Hepatocyte (in vitro differentiated cells): ENCODE measurements around the gene ITGB2. TPM values are rescaled to one million over a fixed set of nuclear protein-coding genes. Genes with fewer than 3 reads are reported as not detected.

Experiments used
- DNase-seq: peaks from one replicate; pipeline ENCODE4 v3.0.0-alpha.2; 2016; ENCODE audit warnings: low spot score
- H2AFZ ChIP-seq: fragments of 200-600 bp; sonication (generic); 2 replicates; pipeline ENCODE4 v1.6.0; 2016; ENCODE audit warnings: antibody characterized with exemption, mild to moderate bottlenecking
- H3K27ac ChIP-seq: fragments of 200-600 bp; sonication (generic); 2 replicates; pipeline ENCODE4 v1.5.1; 2016; ENCODE audit warnings: mild to moderate bottlenecking
- H3K27me3 ChIP-seq: fragments of 200-600 bp; sonication (generic); 2 replicates; pipeline ENCODE4 v1.6.1; 2016
- H3K36me3 ChIP-seq: fragments of 200-600 bp; sonication (generic); replicated peaks from 2 replicates; pipeline ENCODE4 v1.5.1; 2016; ENCODE audit warnings: low read depth; ENCODE audit not compliant: insufficient read depth
- H3K4me1 ChIP-seq: fragments of 200-600 bp; sonication (generic); 2 replicates; pipeline ENCODE4 v1.5.1; 2016; ENCODE audit warnings: mild to moderate bottlenecking, moderate library complexity; ENCODE audit not compliant: insufficient read depth
- H3K4me2 ChIP-seq: fragments of 200-600 bp; sonication (generic); 2 replicates; pipeline ENCODE4 v1.6.0; 2016
- H3K4me3 ChIP-seq: fragments of 200-600 bp; sonication (generic); 2 replicates; pipeline ENCODE4 v1.5.1; 2016; ENCODE audit warnings: mild to moderate bottlenecking
- H3K79me2 ChIP-seq: fragments of 200-600 bp; sonication (generic); 2 replicates; pipeline ENCODE4 v1.6.0; 2017; ENCODE audit warnings: mild to moderate bottlenecking
- H3K9me2 ChIP-seq: fragments of 200-600 bp; sonication (generic); replicated peaks from 2 replicates; pipeline ENCODE4 v1.6.0; 2017; ENCODE audit warnings: mild to moderate bottlenecking; ENCODE audit not compliant: insufficient read depth
- H3K9me3 ChIP-seq: fragments of 200-600 bp; sonication (generic); 2 replicates; pipeline ENCODE4 v1.5.1; 2016; ENCODE audit warnings: low read depth, mild to moderate bottlenecking
- H4K20me1 ChIP-seq: fragments of 200-600 bp; sonication (generic); 2 replicates; pipeline ENCODE4 v1.6.0; 2016; ENCODE audit warnings: mild to moderate bottlenecking; ENCODE audit not compliant: insufficient read depth, poor library complexity, severe bottlenecking
- EZH2 ChIP-seq: fragments of 200-600 bp; sonication (generic); IDR thresholded peaks from 2 replicates; pipeline ENCODE4 v1.6.1; 2016; ENCODE audit warnings: antibody characterized with exemption, mild to moderate bottlenecking, borderline replicate concordance
- EZH2phosphoT487 ChIP-seq: fragments of 200-600 bp; sonication (generic); IDR thresholded peaks from one replicate; pipeline ENCODE4 v1.6.1; 2018; ENCODE audit warnings: antibody characterized with exemption, mild to moderate bottlenecking, low read depth, moderate library complexity; ENCODE audit not compliant: unreplicated experiment, severe bottlenecking
- WGBS: methylation state at CpG from one replicate; pipeline ENCODE4 v1.1.6; 2016; ENCODE audit warnings: low lambda C conversion rate; ENCODE audit errors: missing lambda C conversion rate; 5-methylcytosine and 5-hydroxymethylcytosine counted together
- polyA plus RNA-seq: library from polyadenylated mRNA; unstranded; fragments of >200 nt; fragmentation: Nextera tagmentation; extraction: Ambion mirVana; gene quantifications from 2 replicates; pipeline ENCODE4 v1.2.1, GENCODE V29; 2016
- total RNA-seq: library from RNA; depleted of rRNA; stranded (reverse); fragments of >200 nt; gene quantifications from 2 replicates; pipeline ENCODE4 v1.2.3, GENCODE V29; 2014
- TF ChIP-seq, protein P1 (sequence below): fragments of 200-600 bp; sonication (generic); IDR thresholded peaks from 2 replicates; pipeline ENCODE4 v1.5.1; 2016; ENCODE audit warnings: antibody characterized with exemption, mild to moderate bottlenecking; ENCODE audit not compliant: poor library complexity

Gene ITGB2
- total and polyA plus RNA-seq, 2 experiments from 2014 or later = 3.8 to 4.2 TPM

DNA sequence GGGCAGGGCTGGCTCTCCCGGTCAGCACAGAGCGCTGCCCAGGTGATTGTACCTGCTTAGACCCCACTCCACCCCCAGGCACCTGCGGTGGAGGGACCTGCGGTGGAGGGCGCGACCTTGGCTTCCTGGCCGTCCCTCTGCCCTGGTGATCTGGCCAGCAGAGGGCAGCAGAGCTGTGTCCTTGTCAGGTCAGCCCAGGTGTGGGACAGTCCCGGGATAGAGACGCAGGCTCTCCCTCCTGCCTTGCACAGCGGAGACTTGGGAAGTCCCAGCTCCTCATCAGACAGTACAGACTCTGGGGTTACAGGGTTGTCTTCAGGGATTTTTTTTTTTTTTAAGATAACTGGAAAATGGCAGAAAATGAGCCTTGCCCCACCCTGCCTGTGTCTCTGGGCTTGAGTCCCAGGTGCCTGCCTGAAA lies 29.1 kb upstream of the ITGB2 start:
- no peaks in the 10 kb centered on the region for H3K9me3 ChIP-seq
- 23% methylated on average over 9 of the region's 10 CpGs for WGBS
- TF ChIP-seq EZH2phosphoT487 = no peak
- TF ChIP-seq, protein P1, sequence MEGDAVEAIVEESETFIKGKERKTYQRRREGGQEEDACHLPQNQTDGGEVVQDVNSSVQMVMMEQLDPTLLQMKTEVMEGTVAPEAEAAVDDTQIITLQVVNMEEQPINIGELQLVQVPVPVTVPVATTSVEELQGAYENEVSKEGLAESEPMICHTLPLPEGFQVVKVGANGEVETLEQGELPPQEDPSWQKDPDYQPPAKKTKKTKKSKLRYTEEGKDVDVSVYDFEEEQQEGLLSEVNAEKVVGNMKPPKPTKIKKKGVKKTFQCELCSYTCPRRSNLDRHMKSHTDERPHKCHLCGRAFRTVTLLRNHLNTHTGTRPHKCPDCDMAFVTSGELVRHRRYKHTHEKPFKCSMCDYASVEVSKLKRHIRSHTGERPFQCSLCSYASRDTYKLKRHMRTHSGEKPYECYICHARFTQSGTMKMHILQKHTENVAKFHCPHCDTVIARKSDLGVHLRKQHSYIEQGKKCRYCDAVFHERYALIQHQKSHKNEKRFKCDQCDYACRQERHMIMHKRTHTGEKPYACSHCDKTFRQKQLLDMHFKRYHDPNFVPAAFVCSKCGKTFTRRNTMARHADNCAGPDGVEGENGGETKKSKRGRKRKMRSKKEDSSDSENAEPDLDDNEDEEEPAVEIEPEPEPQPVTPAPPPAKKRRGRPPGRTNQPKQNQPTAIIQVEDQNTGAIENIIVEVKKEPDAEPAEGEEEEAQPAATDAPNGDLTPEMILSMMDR = peak; percentile 89
- no peak overlapping the region for H3K4me3 ChIP-seq
- no peak overlapping the region for H2AFZ ChIP-seq
- H3K4me2 ChIP-seq = no peak overlapping the region
- H3K79me2 ChIP-seq = peaks cover 49% of the 10 kb centered on the region
- H3K9me2 ChIP-seq = no peaks in the 10 kb centered on the region
- no peaks in the 10 kb centered on the region for H3K36me3 ChIP-seq
- H3K27me3 ChIP-seq = no peaks in the 10 kb centered on the region
- DNase-seq = peak; percentile 92
- no peak overlapping the region for H3K27ac ChIP-seq
- H4K20me1 ChIP-seq = peaks cover 16% of the 10 kb centered on the region
- H3K4me1 ChIP-seq = peaks cover 4% of the 10 kb centered on the region

DNA sequence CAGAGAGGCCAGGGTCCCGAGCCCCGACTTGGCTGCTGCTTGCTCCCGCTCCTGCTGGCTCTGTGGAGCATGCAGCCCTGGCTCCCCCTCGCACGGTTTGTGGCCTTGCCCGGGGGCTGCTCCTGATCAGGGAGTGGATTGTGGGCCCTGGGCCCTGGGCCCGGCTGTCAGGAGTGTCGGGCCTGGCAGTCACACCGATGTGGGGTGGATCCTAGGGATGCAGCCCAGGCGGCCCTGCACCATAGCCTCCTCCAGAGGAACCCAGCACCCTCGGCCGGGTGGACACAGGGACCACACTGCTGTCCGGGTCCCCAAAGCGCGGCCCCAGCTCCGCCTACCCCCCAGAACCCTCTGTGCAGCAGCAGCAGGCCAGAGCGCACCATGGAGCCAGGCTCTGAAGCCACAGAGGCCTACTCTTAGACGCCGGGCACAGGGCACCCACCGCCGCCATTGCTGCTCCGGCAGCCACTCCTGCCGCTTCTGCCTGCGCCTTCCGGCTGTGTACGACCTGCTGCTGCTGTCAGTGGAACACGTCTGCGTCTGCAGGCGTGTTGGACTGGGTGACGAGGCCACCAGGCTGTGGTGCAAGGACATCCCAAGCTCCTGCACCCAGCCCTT lies 28.6 kb upstream of the ITGB2 start:
- Histone ChIP-seq H3K79me2 (peaks cover 52% of the 10 kb centered on the region), H4K20me1 (peaks cover 16% of the 10 kb centered on the region), H3K27me3 (no peaks in the 10 kb centered on the region), H3K9me3 (no peaks in the 10 kb centered on the region), H3K4me1 (peaks cover 4% of the 10 kb centered on the region), H2AFZ (no peak overlapping the region), H3K36me3 (no peaks in the 10 kb centered on the region), H3K4me2 (no peak overlapping the region), H3K27ac (no peak overlapping the region), H3K9me2 (no peaks in the 10 kb centered on the region), H3K4me3 (no peak overlapping the region)
- TF ChIP-seq EZH2 = no peak
- TF ChIP-seq, protein P1 = no peak
- TF ChIP-seq EZH2phosphoT487 = no peak
- WGBS = 90% methylated on average over 28 of the region's 30 CpGs
- DNase-seq = no peak

DNA sequence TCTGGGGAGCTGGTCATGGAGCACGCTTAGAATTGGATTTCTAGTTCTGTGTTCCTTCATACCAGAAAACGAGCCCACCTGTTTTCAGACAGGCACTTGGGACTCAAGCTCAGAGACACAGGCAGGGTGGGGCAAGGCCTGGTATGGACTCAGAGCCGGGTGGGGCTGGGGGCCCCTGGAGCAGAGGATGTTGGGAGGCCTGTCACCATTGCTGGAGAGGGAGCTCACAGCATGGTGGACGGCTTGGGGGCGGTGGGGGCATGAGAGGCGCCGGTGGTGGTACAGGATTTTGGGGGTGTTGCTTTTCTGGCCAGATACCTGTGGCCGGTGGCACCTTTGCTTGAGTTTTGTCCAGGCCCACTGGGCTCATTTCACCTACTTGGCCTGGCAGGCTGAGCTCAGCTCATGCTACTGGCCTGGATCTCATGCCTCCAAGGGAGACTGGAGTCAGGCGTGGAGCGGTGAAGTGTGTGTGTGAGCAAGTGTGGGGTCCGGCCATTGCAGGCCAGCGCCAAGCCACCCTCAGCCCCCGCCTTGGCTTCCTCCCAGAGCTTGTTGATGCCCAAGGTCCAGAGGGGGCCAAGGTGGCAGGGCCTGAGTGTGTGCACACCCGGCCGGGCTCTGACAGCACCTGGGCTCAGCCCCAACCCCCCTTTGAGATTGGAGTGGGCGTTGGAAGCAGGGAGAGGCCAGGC lies 27.9 kb upstream of the ITGB2 start:
- no peaks in the 10 kb centered on the region for H3K27me3 ChIP-seq
- no peak overlapping the region for H3K4me3 ChIP-seq
- no peak for DNase-seq
- H3K9me3 ChIP-seq = no peaks in the 10 kb centered on the region
- peaks cover 16% of the 10 kb centered on the region for H4K20me1 ChIP-seq
- WGBS = 91% methylated on average over 13 of the region's 16 CpGs
- H3K4me1 ChIP-seq = peaks cover 4% of the 10 kb centered on the region
- H3K4me2 ChIP-seq = no peak overlapping the region
- no peak for TF ChIP-seq EZH2phosphoT487
- TF ChIP-seq, protein P1 = no peak
- TF ChIP-seq EZH2 = no peak
- H3K27ac ChIP-seq = no peak overlapping the region
- H2AFZ ChIP-seq = no peak overlapping the region
- peaks cover 47% of the 10 kb centered on the region for H3K79me2 ChIP-seq
- H3K9me2 ChIP-seq = no peaks in the 10 kb centered on the region
- H3K36me3 ChIP-seq = no peaks in the 10 kb centered on the region
